DMS53 treated with DMSO at 0.1 percent for 48 hours (cell line): ENCODE data around the gene GMPPA.
A peak's percentile ranks its signal among the peaks of the same experiment; 100 is the strongest.

Source experiments
- DNase-seq: peaks from one replicate; lab custom pipeline; 2025; ENCODE audit not compliant: unreplicated experiment; lab: John Stamatoyannopoulos, UW

Gene GMPPA

DNA sequence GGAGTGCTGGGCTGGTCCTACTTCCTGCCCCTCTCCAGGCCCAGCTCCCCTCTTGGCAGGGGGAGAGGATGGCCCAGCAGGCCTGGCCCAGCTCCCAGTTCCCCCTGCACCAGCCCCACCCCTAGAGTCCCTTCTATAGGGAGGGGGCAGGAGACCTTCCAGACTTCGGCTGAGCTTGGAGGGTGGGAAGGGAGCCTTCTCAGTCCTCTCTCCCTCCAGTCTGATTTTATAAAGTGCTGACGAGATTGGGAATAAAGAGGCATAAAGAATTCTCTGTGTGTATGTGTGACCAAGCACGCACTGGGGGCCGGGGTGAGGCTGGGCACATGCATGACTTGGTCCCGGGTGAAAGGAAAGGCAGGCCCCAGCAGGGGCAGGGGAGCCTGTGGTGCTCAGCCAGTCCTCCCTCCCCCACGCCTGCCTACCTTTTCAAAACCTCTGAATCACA is 39.8 kb downstream of the GMPPA start:
- no peak for DNase-seq

- no peak for DNase-seq
These were observed 40.5 kb downstream of the GMPPA start for GRCh38 chr2:219538956-219539788.

DNA sequence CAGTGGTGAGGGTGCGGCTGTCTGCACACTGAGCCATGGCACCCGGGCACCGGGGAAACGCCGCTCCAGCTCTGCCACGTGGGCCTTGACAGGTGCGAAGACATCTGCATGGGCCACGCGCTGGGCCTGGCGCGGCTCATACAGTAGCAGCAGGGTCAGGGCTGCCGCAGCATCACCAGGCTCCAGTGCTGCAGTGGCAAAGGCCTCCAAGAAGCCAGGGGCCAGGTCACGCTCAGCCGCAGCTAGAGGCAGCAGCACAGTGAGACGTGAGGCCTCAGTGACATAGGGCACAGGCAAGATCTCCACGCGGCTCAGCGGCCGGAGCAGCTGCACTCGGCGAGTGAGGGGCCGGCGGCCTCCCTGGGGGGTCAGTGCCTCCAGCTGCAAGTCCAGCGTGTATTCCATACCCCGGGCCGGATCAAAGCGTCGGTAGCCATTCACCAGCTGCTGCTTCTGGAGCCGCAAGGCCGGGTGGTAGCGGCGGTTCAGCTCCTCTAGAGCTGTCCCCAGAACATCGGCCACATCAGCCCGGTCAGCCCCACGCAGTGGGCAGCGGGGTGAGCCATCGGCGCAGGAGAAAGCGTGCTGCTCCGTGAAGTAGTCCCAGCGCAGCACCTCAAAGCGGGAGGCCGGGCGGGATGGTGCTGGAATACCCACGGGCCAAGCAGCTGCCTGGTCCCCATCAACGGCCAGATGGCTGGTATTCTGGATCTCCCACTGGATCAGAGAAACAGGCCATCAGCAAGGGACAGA is 41.4 kb downstream of the GMPPA start:
- DNase-seq: no peak

GRCh38 chr2:219540784-219541504 is 42.3 kb downstream of the GMPPA start:
- no peak for DNase-seq

DNA sequence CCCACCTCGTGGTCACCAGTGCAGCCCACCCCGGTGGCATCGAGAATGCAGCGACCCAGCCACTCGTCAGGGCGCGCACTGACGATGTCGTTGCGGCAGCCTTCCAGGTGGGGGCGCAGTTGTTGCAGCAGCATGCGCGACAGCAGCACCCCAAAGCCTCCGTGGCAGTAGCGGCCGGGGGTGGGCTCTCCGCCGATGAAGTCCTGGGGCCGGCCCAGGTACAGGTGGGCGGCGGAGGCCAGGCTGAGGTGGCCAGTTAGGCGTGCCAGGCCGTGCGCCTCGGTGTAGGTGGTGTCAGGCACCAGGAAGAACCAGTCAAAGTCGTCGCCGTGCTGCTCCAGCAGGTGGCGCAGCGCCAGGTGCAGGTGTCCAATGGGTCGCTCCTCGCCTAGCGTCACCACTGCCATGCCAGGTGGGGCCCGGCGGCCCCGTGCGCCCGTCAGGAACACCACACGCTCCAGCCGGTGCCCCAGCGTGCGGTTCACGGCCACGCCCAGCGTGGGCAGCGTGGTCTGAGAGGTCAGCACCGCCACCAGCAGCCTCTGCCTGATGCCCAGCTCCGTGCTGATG is 43.0 kb downstream of the GMPPA start:
- DNase-seq: peak; percentile 79

DNA sequence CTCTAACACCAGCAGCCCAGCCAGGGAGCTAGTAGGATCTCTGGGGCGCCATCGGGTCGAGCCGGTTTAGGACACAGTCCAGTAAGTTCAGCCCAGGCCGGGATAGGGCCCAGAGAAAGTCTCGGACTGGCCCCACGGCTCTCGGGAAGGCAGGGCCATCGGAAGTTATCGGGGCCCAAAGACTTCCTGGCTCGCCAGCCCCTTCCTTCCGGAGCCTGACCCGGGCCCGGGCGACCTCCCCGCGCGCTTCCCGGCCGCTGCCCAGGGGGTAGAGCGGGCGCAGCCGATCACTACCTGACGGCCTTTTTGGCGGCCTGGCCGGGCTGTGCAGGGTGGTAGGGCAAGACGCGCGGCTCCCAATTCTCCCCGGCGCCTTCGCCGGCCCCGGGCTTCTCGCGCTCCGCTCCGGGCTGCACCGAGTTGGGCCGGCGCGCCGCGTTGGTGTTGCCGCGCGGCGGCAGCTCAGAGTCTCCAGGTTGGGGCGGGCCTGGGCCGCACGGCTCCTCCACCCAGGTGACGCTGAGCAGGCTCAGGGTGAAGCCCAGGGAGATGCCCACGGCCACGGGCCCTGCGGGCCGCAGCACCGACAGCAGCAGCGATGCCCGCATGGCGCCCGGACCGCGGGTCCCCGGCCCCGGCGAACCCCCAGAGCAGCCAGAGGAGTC is 44.4 kb downstream of the GMPPA start:
- DNase-seq: peak; percentile 14

DNA sequence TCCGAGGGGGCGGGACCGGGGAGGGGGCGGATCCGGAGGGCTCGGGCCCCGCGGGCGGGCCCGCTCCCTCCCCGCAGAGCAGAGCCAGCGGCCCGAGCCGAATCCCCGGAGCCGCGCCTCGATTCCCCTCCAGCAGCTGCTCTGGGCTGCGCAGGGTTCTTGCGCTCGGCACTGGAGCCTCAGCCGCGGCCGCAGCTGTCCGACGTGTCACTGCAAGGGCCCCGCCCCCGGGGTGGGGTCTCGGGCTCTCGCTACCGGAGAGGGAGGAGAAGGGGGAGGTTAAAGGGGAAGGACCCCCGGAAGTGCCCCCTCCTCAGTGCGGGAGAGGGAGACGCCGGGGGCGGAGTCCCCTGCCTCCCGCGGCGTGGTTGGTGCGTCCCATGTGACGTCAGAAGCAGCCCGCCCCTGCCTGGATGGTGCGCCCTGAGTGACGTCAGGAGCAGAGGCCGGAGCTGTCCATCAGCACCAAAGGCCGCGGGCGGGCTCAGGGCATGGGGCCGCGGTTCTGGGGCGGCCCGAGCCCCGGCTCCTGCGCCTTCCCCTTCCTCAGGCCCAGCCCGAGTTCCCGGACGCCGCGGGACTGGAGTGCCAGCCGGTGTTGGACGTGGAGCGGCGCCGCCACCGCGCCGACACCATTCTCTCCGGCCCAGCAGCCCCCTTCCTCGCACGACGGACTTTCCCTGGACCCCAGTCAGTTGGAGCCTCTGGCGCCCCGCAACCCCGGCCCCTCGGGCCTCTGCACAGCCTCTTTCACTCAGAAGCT is 45.1 kb downstream of the GMPPA start, which contains the start of the genes CHPF and TMEM198:
Gene CHPF (minus strand): TSS at position 214 of the 763 bp plus-strand sequence. CDS start 271 bp downstream, outside the sequence.
Gene TMEM198 (plus strand): TSS at position 433 of the 763 bp plus-strand sequence. CDS start 700 bp downstream, outside the sequence.
- peak; percentile 89 for DNase-seq

- no peak for DNase-seq
These were observed 45.9 kb downstream of the GMPPA start for GRCh38 chr2:219544567-219544966.

DNA sequence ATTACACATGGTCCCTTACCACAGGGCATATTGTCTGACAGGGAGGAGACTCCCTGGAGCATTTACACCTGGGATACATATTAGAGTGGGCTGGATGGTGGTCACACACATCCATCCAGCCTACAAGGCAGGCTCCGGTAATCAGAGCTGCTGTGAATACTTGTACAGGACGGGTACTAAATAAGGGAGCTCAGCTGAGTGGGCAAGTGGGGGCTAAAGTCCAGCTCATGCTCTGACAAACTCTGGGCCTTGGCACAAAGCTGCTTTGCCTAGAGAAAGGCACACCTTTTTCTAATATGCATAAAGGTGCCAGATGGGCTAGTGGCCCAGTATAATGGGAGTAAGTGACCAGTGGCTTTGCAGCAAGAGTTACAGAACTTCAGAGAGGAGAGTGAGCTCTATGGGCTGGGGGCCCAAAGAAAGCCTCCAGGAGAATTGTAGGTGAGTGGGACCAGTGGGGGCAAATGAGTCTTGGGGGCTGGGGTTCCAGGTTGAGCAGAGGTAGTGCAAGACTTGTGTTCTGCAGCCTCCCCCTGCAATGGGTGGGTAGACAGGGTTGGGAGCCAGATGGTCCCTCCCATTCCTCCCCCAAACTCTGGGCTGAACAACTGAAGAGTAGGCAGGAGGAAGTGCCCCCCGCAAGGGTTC is 46.7 kb downstream of the GMPPA start:
- no peak for DNase-seq

DNA sequence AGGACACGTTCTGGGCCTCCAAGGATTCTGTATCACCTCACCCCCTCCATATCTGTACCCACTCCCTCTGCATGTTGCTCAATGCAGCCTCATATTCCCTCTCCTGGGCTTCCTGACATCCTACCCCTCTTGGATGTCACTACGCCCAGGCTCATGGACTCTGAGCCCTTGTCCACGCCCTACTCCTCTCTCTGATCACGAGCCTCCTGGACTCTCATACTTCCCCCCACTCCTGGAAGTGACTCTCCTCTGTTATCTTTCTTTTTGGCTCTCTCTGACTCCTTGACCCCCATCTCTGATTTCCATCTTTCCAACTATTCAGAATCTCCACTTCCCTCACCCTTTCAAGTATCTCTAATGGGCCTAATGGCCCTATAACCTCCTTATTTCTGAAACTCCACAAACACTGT is 47.3 kb downstream of the GMPPA start:
- no peak for DNase-seq

DNA sequence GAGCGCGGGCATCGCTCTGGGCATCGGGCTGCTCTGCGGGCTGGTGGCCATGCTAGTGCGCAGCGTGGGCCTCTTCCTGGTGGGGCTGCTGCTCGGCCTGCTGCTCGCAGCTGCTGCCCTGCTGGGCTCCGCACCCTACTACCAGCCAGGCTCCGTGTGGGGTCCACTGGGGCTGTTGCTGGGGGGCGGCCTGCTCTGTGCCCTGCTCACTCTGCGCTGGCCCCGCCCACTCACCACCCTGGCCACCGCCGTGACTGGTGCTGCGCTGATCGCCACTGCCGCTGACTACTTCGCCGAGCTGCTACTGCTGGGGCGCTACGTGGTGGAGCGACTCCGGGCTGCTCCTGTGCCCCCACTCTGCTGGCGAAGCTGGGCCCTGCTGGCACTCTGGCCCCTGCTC is 48.9 kb downstream of the GMPPA start:
- DNase-seq: no peak

GRCh38 chr2:219548990-219549389 is 50.3 kb downstream of the GMPPA start:
- DNase-seq: no peak

DNA sequence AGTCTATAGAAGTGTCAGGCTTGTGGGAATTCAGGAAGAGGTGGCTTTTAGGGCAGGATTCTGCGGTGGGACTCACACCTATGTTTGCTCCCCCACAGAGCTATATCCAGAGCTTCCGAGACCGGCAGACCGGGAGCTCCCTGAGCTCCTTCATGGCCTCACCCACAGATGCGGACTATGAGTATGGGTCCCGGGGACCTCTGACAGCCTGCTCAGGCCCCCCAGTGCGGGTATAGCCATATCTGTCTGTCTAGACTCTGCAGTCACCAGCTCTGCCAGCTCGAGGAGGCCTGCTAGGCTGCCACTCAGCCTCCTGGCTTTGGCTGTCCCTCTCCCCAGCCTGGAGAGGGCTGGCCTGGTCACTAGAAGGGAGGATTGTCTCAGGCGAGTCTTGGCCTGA is 50.9 kb downstream of the GMPPA start:
- DNase-seq: no peak

DNA sequence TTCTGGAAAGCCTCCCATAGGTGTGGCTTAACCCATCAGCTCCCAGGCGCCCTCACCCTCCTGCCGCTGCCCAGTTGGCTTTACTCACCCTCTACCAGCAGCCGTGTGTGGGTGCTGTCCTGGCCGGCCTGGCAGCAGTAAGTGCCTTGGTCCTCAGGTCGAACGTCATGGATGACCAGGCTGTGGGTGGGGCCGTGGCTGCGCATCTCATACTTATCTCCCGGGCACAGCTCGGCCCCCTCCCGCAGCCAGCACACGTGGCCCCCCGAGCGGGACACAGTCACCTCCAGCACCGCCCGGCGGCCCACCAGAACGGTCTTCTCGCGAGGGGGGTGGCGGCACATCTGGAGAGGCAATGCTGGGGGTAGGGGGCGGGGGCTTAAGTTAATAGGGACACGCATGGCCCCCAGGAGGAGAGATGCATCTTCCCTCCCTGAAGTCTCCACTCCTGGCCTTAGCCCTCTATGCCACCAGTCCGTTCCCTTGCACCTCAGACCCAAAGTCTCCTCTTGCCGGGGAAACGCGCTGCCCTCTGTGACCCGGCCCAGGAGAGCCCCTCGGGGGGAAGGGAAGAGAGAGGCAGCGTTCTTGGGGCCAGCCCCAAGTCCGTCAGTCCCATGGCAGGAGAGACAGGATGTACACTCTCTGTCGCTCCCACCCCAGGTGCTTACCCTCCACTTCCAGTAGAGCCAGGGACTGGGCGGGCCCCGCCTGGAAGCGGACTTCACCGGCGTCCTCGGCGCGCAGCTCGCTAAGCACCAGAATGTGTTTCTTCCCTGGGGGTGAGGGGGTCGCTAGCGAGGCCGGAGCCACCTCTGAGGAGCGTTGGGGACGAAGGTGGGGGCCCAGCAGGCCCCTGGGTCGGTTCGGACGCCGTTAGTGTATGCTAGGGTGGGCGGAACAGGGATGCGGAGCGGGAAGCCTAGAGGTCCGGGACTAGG is 53.0 kb downstream of the GMPPA start:
- peak; percentile 50 for DNase-seq

- DNase-seq: peak; percentile 66
These were observed 53.9 kb downstream of the GMPPA start for GRCh38 chr2:219552382-219553167.

DNA sequence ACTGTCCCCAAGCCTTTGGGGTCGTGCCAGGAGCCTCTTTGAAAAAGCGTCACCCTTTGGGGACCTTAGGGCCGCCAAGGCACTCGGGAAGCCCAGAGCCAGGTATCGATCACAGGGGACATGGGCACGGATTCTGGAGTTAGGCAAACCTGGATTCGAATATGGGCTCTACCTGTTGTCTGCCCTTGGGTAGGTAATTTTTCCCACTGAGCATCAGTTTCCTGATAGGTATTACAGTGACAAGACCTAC is 54.4 kb downstream of the GMPPA start:
- no peak for DNase-seq

GRCh38 chr2:219553463-219553963 is 54.8 kb downstream of the GMPPA start:
- DNase-seq: no peak
